Effector memory CD4-positive, alpha-beta T cell (primary cell): ENCODE data around the gene FOXC1.

Experiments used
- DNase-seq, 3 donors: peaks; one replicate each; pipeline ENCODE4 v3.0.0-alpha.2; 2020
- H3K27ac ChIP-seq: 2 replicates; pipeline ENCODE4 v1.7.0; 2013; ENCODE audit warnings: mild to moderate bottlenecking, low read length, moderate library complexity; ENCODE audit not compliant: insufficient read depth, poor library complexity, severe bottlenecking
- H3K27me3 ChIP-seq: replicated peaks from 2 replicates; pipeline ENCODE4 v1.7.0; 2013; ENCODE audit warnings: mild to moderate bottlenecking, low read length; ENCODE audit not compliant: insufficient read depth, control insufficient read depth, poor library complexity, severe bottlenecking
- H3K36me3 ChIP-seq: 2 replicates; pipeline ENCODE4 v1.7.0; 2013; ENCODE audit warnings: mild to moderate bottlenecking, low read length, moderate library complexity; ENCODE audit not compliant: control insufficient read depth, insufficient read depth
- H3K4me1 ChIP-seq: 2 replicates; pipeline ENCODE4 v1.7.0; 2013; ENCODE audit warnings: low read length, mild to moderate bottlenecking; ENCODE audit not compliant: control insufficient read depth, insufficient read depth, poor library complexity, severe bottlenecking
- H3K4me3 ChIP-seq: 2 replicates; pipeline ENCODE4 v1.7.0; 2013; ENCODE audit warnings: low read length, low read depth, mild to moderate bottlenecking; ENCODE audit not compliant: insufficient read depth, poor library complexity, severe bottlenecking
- H3K9me3 ChIP-seq: 2 replicates; pipeline ENCODE4 v1.7.0; 2013; ENCODE audit warnings: mild to moderate bottlenecking, low read length, moderate library complexity; ENCODE audit not compliant: control insufficient read depth

Gene FOXC1

DNA sequence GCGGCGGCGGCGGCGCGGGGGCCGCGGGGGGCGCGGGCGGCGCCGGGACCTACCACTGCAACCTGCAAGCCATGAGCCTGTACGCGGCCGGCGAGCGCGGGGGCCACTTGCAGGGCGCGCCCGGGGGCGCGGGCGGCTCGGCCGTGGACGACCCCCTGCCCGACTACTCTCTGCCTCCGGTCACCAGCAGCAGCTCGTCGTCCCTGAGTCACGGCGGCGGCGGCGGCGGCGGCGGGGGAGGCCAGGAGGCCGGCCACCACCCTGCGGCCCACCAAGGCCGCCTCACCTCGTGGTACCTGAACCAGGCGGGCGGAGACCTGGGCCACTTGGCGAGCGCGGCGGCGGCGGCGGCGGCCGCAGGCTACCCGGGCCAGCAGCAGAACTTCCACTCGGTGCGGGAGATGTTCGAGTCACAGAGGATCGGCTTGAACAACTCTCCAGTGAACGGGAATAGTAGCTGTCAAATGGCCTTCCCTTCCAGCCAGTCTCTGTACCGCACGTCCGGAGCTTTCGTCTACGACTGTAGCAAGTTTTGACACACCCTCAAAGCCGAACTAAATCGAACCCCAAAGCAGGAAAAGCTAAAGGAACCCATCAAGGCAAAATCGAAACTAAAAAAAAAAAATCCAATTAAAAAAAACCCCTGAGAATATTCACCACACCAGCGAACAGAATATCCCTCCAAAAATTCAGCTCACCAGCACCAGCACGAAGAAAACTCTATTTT, 2.0 kb downstream of the FOXC1 start:
- no peak for DNase-seq
- Histone ChIP-seq H3K4me3 (peak overlapping the region; percentile 45), H3K27ac (no peak overlapping the region), H3K27me3 (peaks cover 71% of the 10 kb centered on the region), H3K4me1 (peaks cover 41% of the 10 kb centered on the region), H3K36me3 (no peaks in the 10 kb centered on the region), H3K9me3 (no peaks in the 10 kb centered on the region)

DNA sequence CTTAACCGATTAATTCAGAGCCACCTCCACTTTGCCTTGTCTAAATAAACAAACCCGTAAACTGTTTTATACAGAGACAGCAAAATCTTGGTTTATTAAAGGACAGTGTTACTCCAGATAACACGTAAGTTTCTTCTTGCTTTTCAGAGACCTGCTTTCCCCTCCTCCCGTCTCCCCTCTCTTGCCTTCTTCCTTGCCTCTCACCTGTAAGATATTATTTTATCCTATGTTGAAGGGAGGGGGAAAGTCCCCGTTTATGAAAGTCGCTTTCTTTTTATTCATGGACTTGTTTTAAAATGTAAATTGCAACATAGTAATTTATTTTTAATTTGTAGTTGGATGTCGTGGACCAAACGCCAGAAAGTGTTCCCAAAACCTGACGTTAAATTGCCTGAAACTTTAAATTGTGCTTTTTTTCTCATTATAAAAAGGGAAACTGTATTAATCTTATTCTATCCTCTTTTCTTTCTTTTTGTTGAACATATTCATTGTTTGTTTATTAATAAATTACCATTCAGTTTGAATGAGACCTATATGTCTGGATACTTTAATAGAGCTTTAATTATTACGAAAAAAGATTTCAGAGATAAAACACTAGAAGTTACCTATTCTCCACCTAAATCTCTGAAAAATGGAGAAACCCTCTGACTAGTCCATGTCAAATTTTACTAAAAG, 2.7 kb downstream of the FOXC1 start:
- DNase-seq = no peak
- Histone ChIP-seq H3K27me3 (peaks cover 75% of the 10 kb centered on the region), H3K36me3 (no peaks in the 10 kb centered on the region), H3K27ac (no peak overlapping the region), H3K4me1 (peaks cover 40% of the 10 kb centered on the region), H3K4me3 (peak overlapping the region; percentile 45), H3K9me3 (no peaks in the 10 kb centered on the region)

DNA sequence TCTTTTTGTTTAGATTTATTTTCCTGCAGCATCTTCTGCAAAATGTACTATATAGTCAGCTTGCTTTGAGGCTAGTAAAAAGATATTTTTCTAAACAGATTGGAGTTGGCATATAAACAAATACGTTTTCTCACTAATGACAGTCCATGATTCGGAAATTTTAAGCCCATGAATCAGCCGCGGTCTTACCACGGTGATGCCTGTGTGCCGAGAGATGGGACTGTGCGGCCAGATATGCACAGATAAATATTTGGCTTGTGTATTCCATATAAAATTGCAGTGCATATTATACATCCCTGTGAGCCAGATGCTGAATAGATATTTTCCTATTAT, 3.2 kb downstream of the FOXC1 start:
- DNase-seq = no peak
- H3K27me3 ChIP-seq = peaks cover 71% of the 10 kb centered on the region
- no peak overlapping the region for H3K27ac ChIP-seq
- H3K4me1 ChIP-seq = peaks cover 37% of the 10 kb centered on the region
- H3K4me3 ChIP-seq = no peak overlapping the region
- no peaks in the 10 kb centered on the region for H3K9me3 ChIP-seq
- no peaks in the 10 kb centered on the region for H3K36me3 ChIP-seq

DNA sequence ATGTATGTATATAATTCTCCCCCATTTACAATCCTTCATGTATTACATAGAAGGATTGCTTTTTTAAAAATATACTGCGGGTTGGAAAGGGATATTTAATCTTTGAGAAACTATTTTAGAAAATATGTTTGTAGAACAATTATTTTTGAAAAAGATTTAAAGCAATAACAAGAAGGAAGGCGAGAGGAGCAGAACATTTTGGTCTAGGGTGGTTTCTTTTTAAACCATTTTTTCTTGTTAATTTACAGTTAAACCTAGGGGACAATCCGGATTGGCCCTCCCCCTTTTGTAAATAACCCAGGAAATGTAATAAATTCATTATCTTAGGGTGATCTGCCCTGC, 3.6 kb downstream of the FOXC1 start:
- Histone ChIP-seq H3K4me1 (peaks cover 34% of the 10 kb centered on the region), H3K36me3 (no peaks in the 10 kb centered on the region), H3K4me3 (no peak overlapping the region), H3K27ac (no peak overlapping the region), H3K27me3 (peaks cover 67% of the 10 kb centered on the region), H3K9me3 (no peaks in the 10 kb centered on the region)
- DNase-seq = no peak

DNA sequence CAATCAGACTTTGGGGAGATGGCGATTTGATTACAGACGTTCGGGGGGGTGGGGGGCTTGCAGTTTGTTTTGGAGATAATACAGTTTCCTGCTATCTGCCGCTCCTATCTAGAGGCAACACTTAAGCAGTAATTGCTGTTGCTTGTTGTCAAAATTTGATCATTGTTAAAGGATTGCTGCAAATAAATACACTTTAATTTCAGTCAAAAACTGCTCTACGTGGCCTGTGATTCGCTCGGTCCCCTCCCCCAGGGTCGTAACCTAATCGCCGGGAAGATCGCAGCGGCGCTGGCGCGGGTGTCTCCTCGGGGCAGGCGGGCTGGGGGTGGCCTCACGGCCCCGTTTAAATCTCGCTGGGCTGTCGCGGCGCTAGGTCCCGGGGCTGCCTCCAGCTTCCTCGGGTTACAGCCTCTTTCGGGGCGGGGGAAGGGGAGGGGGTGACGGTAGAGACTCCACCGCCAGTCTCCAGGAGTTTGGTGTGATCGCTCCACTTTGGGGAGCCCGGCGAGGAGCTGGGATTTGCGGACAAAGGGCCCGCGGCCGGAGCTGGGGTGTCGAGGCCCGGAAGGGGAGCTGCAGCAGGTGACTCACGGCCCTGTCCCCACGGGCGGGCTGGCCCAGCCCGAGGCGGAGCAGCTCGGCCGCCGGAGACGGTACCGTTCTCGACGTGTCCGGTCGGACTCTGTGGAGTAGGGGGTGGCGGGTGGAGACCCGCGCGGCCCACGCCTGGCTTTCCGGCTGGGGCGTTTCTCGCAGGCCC, 4.2 kb downstream of the FOXC1 start:
- Histone ChIP-seq H3K9me3 (no peaks in the 10 kb centered on the region), H3K36me3 (no peaks in the 10 kb centered on the region), H3K4me3 (no peak overlapping the region), H3K27me3 (peaks cover 64% of the 10 kb centered on the region), H3K4me1 (peaks cover 30% of the 10 kb centered on the region), H3K27ac (no peak overlapping the region)
- no peak for DNase-seq

DNA sequence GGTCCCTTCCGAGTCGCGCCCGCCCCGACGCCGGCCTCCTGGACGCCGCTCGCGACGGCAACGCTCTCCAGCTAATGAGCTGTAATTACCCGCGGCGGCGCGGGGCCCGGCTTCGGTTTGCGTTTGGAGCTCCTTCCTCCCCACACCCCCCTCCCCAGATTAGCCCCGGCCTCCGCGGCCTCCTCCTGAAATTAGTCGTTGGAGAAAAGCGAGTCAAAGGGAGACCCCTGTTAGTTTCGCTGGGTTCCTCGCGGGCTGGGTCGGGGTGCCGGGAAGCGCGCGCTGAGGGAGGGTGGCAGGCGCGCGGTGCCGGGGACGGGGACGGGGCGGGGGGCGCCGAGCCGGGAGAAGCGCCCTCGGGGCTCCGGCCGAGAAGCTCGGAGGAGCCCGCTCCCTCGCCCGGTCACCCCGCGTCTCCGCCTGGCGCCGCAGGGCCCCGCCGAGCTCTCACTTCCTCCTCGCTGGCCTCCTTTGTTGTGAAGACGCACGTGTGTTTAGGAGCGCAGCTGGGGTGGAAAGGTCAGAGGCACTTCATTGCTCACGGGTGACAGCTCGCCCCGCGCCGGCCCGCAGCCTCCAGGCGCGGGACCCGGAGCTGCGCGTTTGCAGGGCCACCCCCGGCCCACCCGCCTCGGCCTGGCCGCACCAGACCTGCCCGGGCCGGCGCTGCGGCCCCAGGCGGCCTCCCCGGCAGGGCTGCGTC, 4.9 kb downstream of the FOXC1 start:
- no peak for DNase-seq
- no peak overlapping the region for H3K4me3 ChIP-seq
- H3K27ac ChIP-seq = no peak overlapping the region
- H3K9me3 ChIP-seq = no peaks in the 10 kb centered on the region
- no peaks in the 10 kb centered on the region for H3K36me3 ChIP-seq
- peaks cover 66% of the 10 kb centered on the region for H3K27me3 ChIP-seq
- H3K4me1 ChIP-seq = peaks cover 29% of the 10 kb centered on the region

DNA sequence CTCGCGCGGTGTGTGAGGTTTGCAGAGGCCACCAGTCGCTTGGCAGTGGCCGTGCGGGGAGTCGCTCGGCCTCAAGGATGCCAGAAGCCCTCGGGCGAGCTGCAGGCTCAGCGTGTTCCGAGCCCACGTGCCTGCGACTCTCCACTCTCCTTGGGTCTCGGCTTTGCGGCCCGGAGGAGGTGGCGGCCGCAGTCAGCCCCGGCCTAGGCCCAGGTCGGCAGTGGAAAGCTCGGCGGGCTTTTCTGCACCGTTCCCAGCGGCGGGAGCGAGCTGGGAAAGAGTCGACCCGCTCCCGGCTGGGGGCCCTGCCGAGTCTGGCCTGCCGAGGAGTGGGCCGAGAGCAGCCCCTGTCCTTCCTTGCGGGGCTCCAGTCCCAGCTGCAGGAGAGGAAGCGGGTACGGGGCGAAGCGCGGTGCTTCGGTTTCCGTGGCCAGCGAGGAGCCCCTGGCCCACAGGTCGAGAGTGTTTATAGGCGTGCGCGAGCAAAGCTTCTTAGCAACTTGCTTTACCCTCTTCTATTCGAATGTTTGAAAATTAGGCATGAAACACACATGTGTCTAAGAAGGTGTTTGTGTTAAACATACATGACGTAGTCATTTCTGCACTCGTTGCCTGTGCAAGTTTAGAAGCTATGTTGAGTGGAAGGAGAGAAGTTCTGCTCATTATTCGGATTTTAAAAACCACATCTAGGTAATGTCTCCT, 5.6 kb downstream of the FOXC1 start:
- no peaks in the 10 kb centered on the region for H3K9me3 ChIP-seq
- peaks cover 66% of the 10 kb centered on the region for H3K27me3 ChIP-seq
- H3K27ac ChIP-seq = no peak overlapping the region
- H3K4me3 ChIP-seq = no peak overlapping the region
- H3K4me1 ChIP-seq = peaks cover 34% of the 10 kb centered on the region
- no peak for DNase-seq
- H3K36me3 ChIP-seq = no peaks in the 10 kb centered on the region

DNA sequence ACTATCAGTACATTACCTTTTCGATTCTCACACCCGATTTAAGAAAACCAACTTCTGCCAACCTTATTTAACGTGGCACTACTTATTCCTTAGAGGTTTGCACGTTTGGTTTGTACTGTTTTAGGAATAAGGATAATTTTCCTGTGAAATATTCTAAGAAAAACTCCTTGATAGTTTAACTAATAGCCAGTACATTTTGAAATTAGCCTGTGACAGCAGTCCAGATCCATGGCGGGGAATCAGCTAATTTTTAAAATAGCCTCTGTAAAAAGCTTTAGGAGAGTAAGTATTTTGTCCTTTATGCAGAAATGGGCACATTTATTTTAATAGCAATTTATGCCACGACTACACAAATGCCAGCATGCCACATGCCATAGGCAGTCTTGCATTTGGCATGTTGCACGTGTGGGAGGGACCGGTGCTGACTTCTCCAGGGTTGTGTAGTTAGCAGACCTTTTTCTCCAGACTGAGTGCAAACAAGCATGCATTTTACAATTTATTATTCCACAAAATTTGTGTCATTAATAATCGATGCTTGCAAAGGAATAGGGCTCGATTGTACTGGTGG, 6.2 kb downstream of the FOXC1 start:
- H3K36me3 ChIP-seq = no peaks in the 10 kb centered on the region
- H3K4me3 ChIP-seq = no peak overlapping the region
- peaks cover 61% of the 10 kb centered on the region for H3K27me3 ChIP-seq
- DNase-seq = no peak
- no peak overlapping the region for H3K27ac ChIP-seq
- H3K4me1 ChIP-seq = peaks cover 32% of the 10 kb centered on the region
- H3K9me3 ChIP-seq = no peaks in the 10 kb centered on the region

DNA sequence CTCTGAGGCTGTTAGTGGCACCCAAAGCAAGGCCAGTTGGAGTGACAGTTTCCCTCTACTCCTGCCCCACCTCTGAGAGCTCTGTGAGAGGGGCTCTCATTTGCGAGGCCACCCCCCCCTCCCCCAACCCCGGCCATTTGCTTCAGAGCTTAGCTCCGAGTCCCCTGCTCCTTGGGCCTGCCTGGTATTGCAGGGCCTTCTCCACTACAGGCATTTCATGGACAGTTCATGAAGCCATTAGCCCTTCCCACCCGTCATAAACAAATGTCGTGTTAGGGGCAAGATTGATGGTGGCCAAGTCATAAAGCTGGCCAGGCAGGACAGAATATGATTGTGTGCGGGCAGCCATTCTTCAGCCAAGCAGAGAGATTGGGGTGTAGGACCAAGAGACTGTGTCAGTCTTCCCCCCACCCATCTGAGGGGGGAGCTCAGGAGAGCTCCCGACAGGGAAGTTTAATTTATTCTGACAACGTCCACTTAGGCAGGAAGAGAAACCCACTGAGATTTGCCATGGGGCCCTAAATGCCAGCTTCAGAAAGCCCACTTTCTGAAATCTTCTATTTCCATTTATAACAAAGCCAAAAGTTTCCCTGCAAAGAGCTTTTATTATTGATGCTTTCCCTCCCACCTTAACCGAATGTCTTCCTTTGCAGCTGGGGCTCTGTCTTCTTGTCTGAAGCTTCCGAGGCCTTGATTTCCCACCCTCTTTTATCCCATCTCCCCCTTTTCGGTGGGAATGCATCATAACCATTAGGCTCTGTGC, 7.2 kb downstream of the FOXC1 start:
- Histone ChIP-seq H3K4me1 (peaks cover 27% of the 10 kb centered on the region), H3K27me3 (peaks cover 62% of the 10 kb centered on the region), H3K36me3 (no peaks in the 10 kb centered on the region), H3K27ac (no peak overlapping the region), H3K9me3 (no peaks in the 10 kb centered on the region), H3K4me3 (no peak overlapping the region)
- DNase-seq = no peak
